IMR-90 (cell line): Measurements from ENCODE around the gene IFITM10. TPM values are rescaled to one million over a fixed set of nuclear protein-coding genes. Genes with fewer than 3 reads are reported as not detected.

Experiments
- ATAC-seq: fragments of 200-7000 bp; cut with Tn5 transposase; 2 replicates; pipeline ENCODE4 v1.9.1; 2020; ENCODE audit warnings: low read depth, mild to moderate bottlenecking, moderate library complexity
- BruUV-seq: library from RNA; stranded (reverse); fragments of 400-500 nt; replicated peaks from 2 replicates; lab custom pipeline; 2021; lab: Mats Ljungman, UMichigan
- CTCF ChIA-PET: fragments of 300-600 bp; formaldehyde crosslinking; extraction: SDS; loops from one replicate; lab custom pipeline; 2021; ENCODE audit warnings: antibody characterized with exemption; lab: Yijun Ruan, JAX
- POLR2A ChIA-PET: fragments of 300-600 bp; sonication (Branson Sonifier 250); formaldehyde crosslinking; loops from one replicate; lab custom pipeline; 2022; ENCODE audit warnings: antibody characterized with exemption; ENCODE audit not compliant: unreplicated experiment; lab: Charles Lee
- DNase-seq: peaks from one replicate; pipeline ENCODE4 v3.0.0; 2013
- H2AFZ ChIP-seq: replicated peaks from 2 replicates; pipeline ENCODE3; 2013; ENCODE audit warnings: low read length, mild to moderate bottlenecking; ENCODE audit not compliant: poor library complexity
- H2AK5ac ChIP-seq: 2 replicates; pipeline ENCODE4 v1.6.1; 2013; ENCODE audit warnings: low read depth, low read length, inconsistent platforms
- H2AK9ac ChIP-seq: replicated peaks from 2 replicates; pipeline ENCODE3; 2013; ENCODE audit warnings: mild to moderate bottlenecking, low read depth, low read length, moderate library complexity; ENCODE audit not compliant: poor library complexity
- H2BK120ac ChIP-seq: 2 replicates; pipeline ENCODE4 v1.6.1; 2013; ENCODE audit warnings: low read depth, low read length, inconsistent platforms
- H2BK15ac ChIP-seq: 3 replicates; pipeline ENCODE4 v1.6.1; 2013; ENCODE audit warnings: low read depth, low read length, inconsistent platforms
- H2BK20ac ChIP-seq: 2 replicates; pipeline ENCODE4 v1.6.1; 2013; ENCODE audit warnings: low read depth, mild to moderate bottlenecking, inconsistent platforms, low read length, moderate library complexity
- H2BK5ac ChIP-seq: 2 replicates; pipeline ENCODE4 v1.6.1; 2013; ENCODE audit warnings: mild to moderate bottlenecking, low read depth, low read length, inconsistent platforms; ENCODE audit not compliant: poor library complexity, severe bottlenecking
- H3K14ac ChIP-seq: replicated peaks from 2 replicates; pipeline ENCODE4 v1.6.1; 2013; ENCODE audit warnings: low read depth, low read length, inconsistent platforms
- H3K18ac ChIP-seq: 2 replicates; pipeline ENCODE4 v1.6.1; 2013; ENCODE audit warnings: low read depth, low read length, control low read depth
- H3K23ac ChIP-seq: 2 replicates; pipeline ENCODE4 v1.6.1; 2013; ENCODE audit warnings: low read depth, low read length, inconsistent platforms
- H3K27ac ChIP-seq: 2 replicates; pipeline ENCODE4 v1.5.1; 2013; ENCODE audit warnings: mild to moderate bottlenecking, control low read depth, low read length; ENCODE audit not compliant: insufficient read depth
- H3K27me3 ChIP-seq: 2 replicates; pipeline ENCODE4 v1.6.1; 2013; ENCODE audit warnings: low read length; ENCODE audit not compliant: control insufficient read depth, insufficient read depth
- H3K36me3 ChIP-seq: 2 replicates; pipeline ENCODE4 v1.6.1; 2013; ENCODE audit warnings: low read length, mixed read lengths; ENCODE audit not compliant: control insufficient read depth, insufficient read depth
- H3K4ac ChIP-seq: 2 replicates; pipeline ENCODE4 v1.6.1; 2013; ENCODE audit warnings: low read depth, low read length, inconsistent platforms
- H3K4me1 ChIP-seq: 2 replicates; pipeline ENCODE4 v1.6.1; 2013; ENCODE audit warnings: low read length, mixed read lengths; ENCODE audit not compliant: control insufficient read depth, insufficient read depth
- H3K4me2 ChIP-seq: 2 replicates; pipeline ENCODE4 v1.6.1; 2013; ENCODE audit warnings: low read depth, mild to moderate bottlenecking, control low read depth, low read length, moderate library complexity
- H3K4me3 ChIP-seq: 2 replicates; pipeline ENCODE4 v1.5.1; 2013; ENCODE audit warnings: low read depth, mild to moderate bottlenecking, control low read depth, low read length, moderate library complexity; ENCODE audit not compliant: insufficient read depth
- H3K56ac ChIP-seq: 2 replicates; pipeline ENCODE4 v1.6.1; 2013; ENCODE audit warnings: low read length, inconsistent platforms; ENCODE audit not compliant: insufficient read depth; ENCODE audit errors: extremely low read depth
- H3K79me1 ChIP-seq, 2 experiments: 2 replicates each; pipeline ENCODE4 v1.6.1; 2013; ENCODE audit warnings: low read length in 2 of 2, inconsistent platforms in 1 of 2, low read depth in 1 of 2
- H3K9ac ChIP-seq: 2 replicates; pipeline ENCODE4 v1.6.1; 2013; ENCODE audit warnings: low read depth, low read length, control low read depth
- H3K9me1 ChIP-seq: 2 replicates; pipeline ENCODE4 v1.6.1; 2013; ENCODE audit warnings: low read length, inconsistent platforms; ENCODE audit not compliant: insufficient read depth
- H3K9me3 ChIP-seq: 2 replicates; pipeline ENCODE4 v1.6.1; 2013; ENCODE audit warnings: low read length; ENCODE audit not compliant: control insufficient read depth, insufficient read depth
- H4K20me1 ChIP-seq: 2 replicates; pipeline ENCODE4 v1.6.1; 2013; ENCODE audit warnings: low read length, inconsistent platforms; ENCODE audit not compliant: insufficient read depth
- H4K5ac ChIP-seq: 2 replicates; pipeline ENCODE4 v1.6.1; 2013; ENCODE audit warnings: mild to moderate bottlenecking, low read depth, low read length, control low read depth
- H4K8ac ChIP-seq, 2 experiments: 2 replicates each; pipeline ENCODE4 v1.6.1; 2013; ENCODE audit warnings: low read depth in 2 of 2, low read length in 2 of 2, control low read depth in 1 of 2, inconsistent platforms in 1 of 2
- H4K91ac ChIP-seq: 2 replicates; pipeline ENCODE4 v1.6.1; 2013; ENCODE audit warnings: low read depth, low read length, inconsistent platforms; ENCODE audit not compliant: insufficient read depth
- CEBPB ChIP-seq: IDR thresholded peaks from 2 replicates; pipeline ENCODE4 v1.6.1; 2012; ENCODE audit warnings: low read depth, low read length, improper control_type of control experiment
- CHD1 ChIP-seq: IDR thresholded peaks from 2 replicates; pipeline ENCODE4 v1.6.1; 2012; ENCODE audit warnings: low read depth, low read length, improper control_type of control experiment
- ELK1 ChIP-seq: fragments of 150-350 bp; IDR thresholded peaks from 2 replicates; pipeline ENCODE4 v1.6.1; 2016; ENCODE audit warnings: low read depth, mild to moderate bottlenecking, low read length, moderate library complexity, borderline replicate concordance
- MAFK ChIP-seq: IDR thresholded peaks from 2 replicates; pipeline ENCODE4 v1.6.1; 2012; ENCODE audit warnings: low read depth, low read length, improper control_type of control experiment
- MAZ ChIP-seq: IDR thresholded peaks from 2 replicates; pipeline ENCODE4 v1.6.1; 2012; ENCODE audit warnings: low read depth, mild to moderate bottlenecking, low read length, improper control_type of control experiment, moderate library complexity, borderline replicate concordance
- MXI1 ChIP-seq: IDR thresholded peaks from 2 replicates; pipeline ENCODE4 v1.6.1; 2012; ENCODE audit warnings: low read depth, mild to moderate bottlenecking, low read length, moderate library complexity, borderline replicate concordance
- NFE2L2 ChIP-seq: fragments of 150-350 bp; IDR thresholded peaks from 2 replicates; pipeline ENCODE4 v1.6.1; 2016; ENCODE audit warnings: low read depth, mild to moderate bottlenecking, low read length
- RAD21 ChIP-seq: IDR thresholded peaks from 2 replicates; pipeline ENCODE4 v1.6.1; 2012; ENCODE audit warnings: low read length, improper control_type of control experiment
- USF2 ChIP-seq: fragments of 150-350 bp; IDR thresholded peaks from 2 replicates; pipeline ENCODE4 v1.6.1; 2017; ENCODE audit warnings: mild to moderate bottlenecking, antibody characterized with exemption, low read length, low read depth
- WGBS, 2 experiments: methylation state at CpG; one replicate each; pipeline versions ENCODE4 v1.1.5 to v1.1.7; 2013; ENCODE audit warnings: missing lambda C conversion rate in 2 of 2; ENCODE audit not compliant: insufficient read length in 1 of 2; ENCODE audit errors: extremely low coverage in 2 of 2; 5-methylcytosine and 5-hydroxymethylcytosine counted together
- dilution Hi-C: fragments of 300-500 bp; cut with HindIII; formaldehyde crosslinking; loops from one replicate; pipeline ENCODE4 v1.14.3; 2018; ENCODE audit warnings: low sequenced_read_pairs; ENCODE audit not compliant: unreplicated experiment
- in situ Hi-C: fragments of 300-500 bp; cut with MboI; formaldehyde crosslinking; loops from 3 replicates; pipeline ENCODE4 v1.14.3; 2019; ENCODE audit warnings: low sequenced_read_pairs, inconsistent platforms, mixed read lengths
- intact Hi-C: fragments of 100-400 bp; cut with micrococcal nuclease; formaldehyde crosslinking; loops from 2 replicates; pipeline ENCODE4 v1.10.0; 2022
- polyA plus RNA-seq, 3 experiments: library from polyadenylated mRNA; depleted of rRNA; stranded (reverse); fragments of >200 nt; gene quantifications; 2 replicates each; pipeline ENCODE4 v1.2.3, GENCODE V29; 2012; ENCODE audit warnings: low replicate concordance in 1 of 3
- total RNA-seq: library from RNA; depleted of rRNA; stranded (reverse); fragments of >200 nt; gene quantifications from 2 replicates; pipeline ENCODE4 v1.2.3, GENCODE V29; 2012

The IFITM10 gene
- total and polyA plus RNA-seq, 2 of the 4 experiments (the other 2 are of a cell fraction): 0.15 to 0.18 TPM

- Histone ChIP-seq H2AK5ac (no peak overlapping the region), H3K9ac (no peak overlapping the region), H4K91ac (no peak overlapping the region), H4K20me1 (no peaks in the 10 kb centered on the region), H3K9me3 (no peaks in the 10 kb centered on the region), H3K56ac (no peak overlapping the region), H3K36me3 (no peaks in the 10 kb centered on the region), H3K14ac (no peak overlapping the region), H2BK120ac (no peak overlapping the region), H2BK5ac (no peak overlapping the region), H3K27me3 (peaks cover 48% of the 10 kb centered on the region), H3K4me1 (no peaks in the 10 kb centered on the region), H3K9me1 (no peaks in the 10 kb centered on the region), H4K8ac (no peak overlapping the region), H3K18ac (no peak overlapping the region), H3K79me1 (no peaks in the 10 kb centered on the region), H3K23ac (no peak overlapping the region), H3K4ac (no peak overlapping the region), H2AFZ (no peak overlapping the region), H3K4me3 (no peak overlapping the region), H2BK20ac (no peak overlapping the region), H2AK9ac (no peak overlapping the region), H3K27ac (no peak overlapping the region), H2BK15ac (no peak overlapping the region), H3K4me2 (no peak overlapping the region; the same call in 1 of the 2 replicates), H4K5ac (no peak overlapping the region)
- no TSS peak for BruUV-seq
- dilution Hi-C loops: no loop called here
- DNase-seq (no peak), ATAC-seq (no peak)
- intact Hi-C loops: loop anchor here (5.0 kb wide), 1 partner anchor 71 kb away; no protein-coding TSS in a partner anchor
- ChIA-PET CTCF (no interaction called here), POLR2A (no interaction called here)
- TF ChIP-seq MAZ: no peak
- no peak for TF ChIP-seq MXI1
- no peak for TF ChIP-seq CEBPB
- no peak for TF ChIP-seq USF2
- TF ChIP-seq NFE2L2: no peak
- no peak for TF ChIP-seq CHD1
- no peak for TF ChIP-seq ELK1
- TF ChIP-seq RAD21: no peak
- TF ChIP-seq MAFK: no peak
- no CpG with 5 or more reads among the region's 3 CpGs for WGBS, 2 experiments
- in situ Hi-C loops: no loop called here
Measured at GRCh38 chr11:1793081-1793480, 42.7 kb upstream of the IFITM10 start.
